Measurements from ENCODE around the gene VCP.

VCP gene

DNA sequence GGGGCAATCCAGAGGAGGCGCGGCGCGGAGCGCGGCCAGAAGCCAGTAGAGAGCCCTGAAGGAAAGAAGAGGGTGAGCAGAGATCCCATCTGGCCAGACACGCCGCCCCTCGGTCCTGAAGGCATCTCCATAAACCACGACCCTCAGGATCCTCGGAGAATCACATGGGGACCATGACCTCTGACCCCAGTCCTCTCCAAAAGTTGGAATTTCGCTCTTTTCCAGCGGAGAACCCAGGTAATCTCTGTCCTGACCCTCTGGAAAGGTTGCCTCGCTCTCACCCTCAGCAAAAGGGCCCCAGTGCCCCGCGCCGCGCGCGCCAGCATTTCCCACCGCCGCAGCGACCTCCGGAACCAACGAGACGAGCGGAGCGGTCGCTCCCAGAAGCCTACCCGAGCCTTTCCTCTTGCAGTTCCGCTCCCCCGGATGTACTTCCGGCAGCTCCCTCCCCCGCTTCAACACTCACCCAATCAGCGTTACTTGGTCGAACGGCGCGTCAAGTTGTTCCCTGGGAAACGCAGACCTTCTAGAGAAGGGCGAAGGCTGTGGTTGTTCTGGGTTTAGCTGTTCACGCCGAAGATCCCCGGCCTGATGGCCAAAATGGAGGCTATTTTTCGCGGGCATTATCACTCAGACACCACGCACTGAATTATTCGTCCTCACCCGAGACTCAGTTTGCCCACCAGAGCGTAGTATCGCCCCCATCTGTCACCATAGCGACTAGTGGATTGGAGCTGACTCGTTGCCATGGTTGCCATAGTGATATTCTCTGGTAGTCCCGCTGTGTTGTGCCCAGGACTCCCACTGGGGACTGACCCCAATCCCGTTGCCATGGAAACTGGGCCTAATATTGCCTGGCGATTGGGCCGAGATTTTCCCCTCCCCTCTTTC lies 30.6 kb upstream of the VCP start, which contains the start of gene STOML2:
Gene STOML2 (minus strand): TSS at position 363 of the 891 bp plus-strand sequence. CDS start 37 bp downstream, at position 326.
- TF ChIP-seq, protein P1, sequence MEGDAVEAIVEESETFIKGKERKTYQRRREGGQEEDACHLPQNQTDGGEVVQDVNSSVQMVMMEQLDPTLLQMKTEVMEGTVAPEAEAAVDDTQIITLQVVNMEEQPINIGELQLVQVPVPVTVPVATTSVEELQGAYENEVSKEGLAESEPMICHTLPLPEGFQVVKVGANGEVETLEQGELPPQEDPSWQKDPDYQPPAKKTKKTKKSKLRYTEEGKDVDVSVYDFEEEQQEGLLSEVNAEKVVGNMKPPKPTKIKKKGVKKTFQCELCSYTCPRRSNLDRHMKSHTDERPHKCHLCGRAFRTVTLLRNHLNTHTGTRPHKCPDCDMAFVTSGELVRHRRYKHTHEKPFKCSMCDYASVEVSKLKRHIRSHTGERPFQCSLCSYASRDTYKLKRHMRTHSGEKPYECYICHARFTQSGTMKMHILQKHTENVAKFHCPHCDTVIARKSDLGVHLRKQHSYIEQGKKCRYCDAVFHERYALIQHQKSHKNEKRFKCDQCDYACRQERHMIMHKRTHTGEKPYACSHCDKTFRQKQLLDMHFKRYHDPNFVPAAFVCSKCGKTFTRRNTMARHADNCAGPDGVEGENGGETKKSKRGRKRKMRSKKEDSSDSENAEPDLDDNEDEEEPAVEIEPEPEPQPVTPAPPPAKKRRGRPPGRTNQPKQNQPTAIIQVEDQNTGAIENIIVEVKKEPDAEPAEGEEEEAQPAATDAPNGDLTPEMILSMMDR (IDR thresholded peaks at IDR 0.05): no peak
- peak within 1 kb of the TSS; percentile 77 for H3K4me3 ChIP-seq
- DNase-seq (ENCODE audit: low spot score): peak; percentile 97

DNA sequence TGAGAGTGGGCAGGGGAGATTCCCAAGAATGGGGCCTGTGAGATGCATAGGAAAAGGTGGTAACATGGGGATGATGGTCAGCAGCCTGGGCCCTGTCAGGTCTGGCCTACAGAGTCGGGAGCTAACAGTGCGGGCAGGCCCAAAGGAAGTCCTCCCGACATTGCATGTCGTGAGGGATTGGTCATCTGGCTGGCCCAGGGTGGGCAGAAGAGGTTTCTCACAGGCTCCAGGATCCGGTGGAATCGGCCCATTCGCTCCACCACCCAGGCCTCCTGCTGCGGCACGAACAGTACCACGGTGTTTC lies 30.0 kb upstream of the VCP start:
- peak; percentile 74 for DNase-seq (ENCODE audit: low spot score)
- Histone ChIP-seq H3K27ac (peak overlapping the region; percentile 77 to 87), H3K4me3 (peak overlapping the region; percentile 77)
- TF ChIP-seq, protein P1 (IDR thresholded peaks at IDR 0.05): no peak

More for the DNA sequence above, 30.6 kb upstream of the VCP start, which contains the start of gene STOML2:
- H3K27ac ChIP-seq: peak within 1 kb of the TSS; percentile 77 to 87

DNA sequence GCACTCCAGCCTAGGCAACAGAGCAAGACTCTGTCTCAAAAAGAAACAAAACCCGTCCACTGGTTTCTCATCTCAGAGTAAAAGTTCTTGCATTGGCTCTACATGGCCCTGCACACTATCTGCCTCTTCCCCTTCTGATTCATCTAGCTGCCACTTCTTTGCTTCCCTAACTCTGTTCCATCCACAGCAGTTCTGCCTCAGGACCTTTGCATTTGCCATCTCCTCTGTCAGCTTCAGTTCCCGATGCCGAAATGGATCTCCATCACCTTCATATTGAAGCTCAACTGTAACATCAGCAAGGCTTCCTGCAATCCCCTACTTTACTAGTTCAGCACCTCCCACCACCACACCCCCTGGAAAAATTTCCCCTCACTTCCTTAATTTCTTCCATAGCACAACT lies 25.1 kb upstream of the VCP start:
- TF ChIP-seq, protein P1 (IDR thresholded peaks at IDR 0.05): no peak
- DNase-seq (ENCODE audit: low spot score): no peak
- Histone ChIP-seq H3K4me3 (no peak overlapping the region), H3K27ac (no peak overlapping the region)

DNA sequence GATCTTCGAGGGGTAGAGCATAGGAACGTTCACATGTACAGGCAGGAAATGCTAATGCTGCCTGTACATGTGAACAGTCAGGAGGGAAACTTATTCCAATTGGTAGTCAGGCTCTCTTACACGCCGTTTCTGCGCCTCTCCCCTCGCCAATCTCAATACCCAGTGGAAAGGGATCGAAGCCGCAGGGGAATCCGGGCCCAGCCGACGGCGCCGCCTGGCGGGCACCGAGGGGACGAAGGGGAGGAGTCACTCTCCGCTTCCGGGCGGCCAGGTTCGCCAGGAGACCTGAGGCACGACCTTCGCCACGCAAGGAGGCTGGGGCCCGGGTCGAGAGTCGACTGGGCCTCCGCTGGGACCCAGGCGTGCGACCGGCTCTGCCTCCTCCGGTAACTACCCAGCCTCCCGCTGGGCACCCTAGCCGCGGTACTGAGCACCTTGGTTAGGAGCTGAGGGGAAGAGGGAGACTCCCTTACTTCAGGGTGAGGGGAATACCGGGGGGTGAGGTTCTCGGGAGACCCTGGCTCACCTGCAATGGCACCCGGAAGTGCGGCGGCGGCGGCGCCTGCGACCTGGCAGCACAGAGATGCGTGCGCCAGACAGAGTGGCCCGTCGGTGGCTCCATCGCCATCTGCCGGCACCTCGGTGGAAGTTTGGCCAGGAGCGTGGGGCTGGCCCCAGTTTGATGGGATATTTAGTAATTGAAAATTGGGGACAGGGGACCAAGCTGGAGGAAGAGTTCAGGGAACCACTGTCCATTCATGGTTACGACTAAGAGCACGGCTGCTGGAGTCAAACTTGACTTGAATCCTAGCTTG lies 23.8 kb upstream of the VCP start, which contains the start of gene PIGO:
Gene PIGO (minus strand): TSS at position 557 of the 815 bp plus-strand sequence. CDS start 1,026 bp downstream, outside the sequence.
- Histone ChIP-seq H3K4me3 (peak within 1 kb of the TSS; percentile 79), H3K27ac (peak within 1 kb of the TSS; percentile 94 to 95)
- TF ChIP-seq, protein P1 (IDR thresholded peaks at IDR 0.05): peak; percentile 55
- DNase-seq (ENCODE audit: low spot score): peak; percentile 93

DNA sequence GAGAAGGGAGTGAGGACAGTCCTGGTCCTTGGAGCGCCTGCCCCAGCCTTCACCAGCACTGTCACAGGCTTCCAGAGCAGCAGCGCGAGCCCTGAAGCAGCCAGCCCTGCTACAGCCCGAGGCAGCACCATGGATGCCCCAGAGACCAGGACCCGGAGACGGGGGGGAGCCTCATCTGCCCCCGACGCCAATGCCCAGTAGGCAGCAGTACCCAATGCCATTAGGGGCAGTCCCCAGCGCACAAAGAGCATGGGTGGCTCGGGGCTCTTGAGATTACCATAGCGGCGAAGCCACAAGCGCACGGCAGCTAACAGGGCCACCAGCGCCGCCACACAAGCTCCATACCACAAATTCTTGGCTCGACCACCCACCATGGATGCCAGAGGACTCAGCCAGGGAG lies 19.1 kb upstream of the VCP start:
- TF ChIP-seq, protein P1 (IDR thresholded peaks at IDR 0.05): no peak
- DNase-seq (ENCODE audit: low spot score): no peak
- Histone ChIP-seq H3K27ac (no peak overlapping the region), H3K4me3 (no peak overlapping the region)

DNA sequence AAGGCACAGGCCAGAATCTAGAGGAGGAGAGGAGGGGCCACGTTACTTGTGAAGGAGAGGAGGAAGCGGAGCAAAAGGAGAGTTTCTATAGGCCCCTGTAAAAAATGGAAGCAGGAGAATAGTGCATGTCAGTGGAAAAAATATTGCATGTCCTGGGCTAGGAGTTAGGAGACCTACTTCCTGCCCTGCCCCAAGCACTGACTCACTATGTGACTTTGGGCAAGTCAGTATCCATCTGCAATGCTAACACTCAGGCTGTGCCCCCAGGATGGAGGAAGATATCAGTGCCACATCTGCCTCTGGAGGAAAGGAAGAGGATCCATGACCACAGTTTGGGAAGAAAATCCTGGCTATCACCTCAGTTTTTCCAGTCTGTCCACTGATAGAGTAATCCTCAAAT lies 17.0 kb upstream of the VCP start:
- DNase-seq (ENCODE audit: low spot score): no peak
- Histone ChIP-seq H3K27ac (no peak overlapping the region), H3K4me3 (no peak overlapping the region)
- TF ChIP-seq, protein P1 (IDR thresholded peaks at IDR 0.05): no peak
